HEK293 (cell line): ENCODE data around the gene DPCD.

Source experiments
- KLF8 ChIP-seq: fragments of 450-650 bp; formaldehyde crosslinking; IDR thresholded peaks from 2 replicates; pipeline ENCODE4 v1.5.1; 2016; ENCODE audit warnings: missing biosample characterization, missing genetic modification characterization
- ZBTB7A ChIP-seq: fragments of 450-650 bp; formaldehyde crosslinking; IDR thresholded peaks from 2 replicates; pipeline ENCODE4 v1.5.1; 2016; ENCODE audit warnings: low read depth, missing biosample characterization, missing genetic modification characterization
- ZNF140 ChIP-seq: fragments of 450-650 bp; formaldehyde crosslinking; IDR thresholded peaks from 2 replicates; pipeline ENCODE4 v1.5.1; 2016; ENCODE audit warnings: missing biosample characterization, missing genetic modification characterization
- ZNF155 ChIP-seq: fragments of 450-650 bp; formaldehyde crosslinking; IDR thresholded peaks from 2 replicates; pipeline ENCODE4 v1.5.1; 2016; ENCODE audit warnings: missing biosample characterization, missing genetic modification characterization
- ZNF157 ChIP-seq: fragments of 450-650 bp; formaldehyde crosslinking; IDR thresholded peaks from 2 replicates; pipeline ENCODE4 v1.5.1; 2016; ENCODE audit warnings: missing biosample characterization, missing genetic modification characterization
- ZNF184 ChIP-seq: fragments of 450-650 bp; IDR thresholded peaks from 2 replicates; pipeline ENCODE4 v1.5.1; 2018; ENCODE audit warnings: missing biosample characterization, mild to moderate bottlenecking, missing genetic modification characterization
- ZNF239 ChIP-seq: fragments of 450-650 bp; formaldehyde crosslinking; IDR thresholded peaks from 2 replicates; pipeline ENCODE4 v1.5.1; 2016; ENCODE audit warnings: missing biosample characterization, missing genetic modification characterization
- ZNF248 ChIP-seq: fragments of 450-650 bp; formaldehyde crosslinking; IDR thresholded peaks from 2 replicates; pipeline ENCODE4 v1.5.1; 2017; ENCODE audit warnings: missing biosample characterization, missing genetic modification characterization
- ZNF274 ChIP-seq, 2 experiments: fragments of 200-500 bp in 1 of 2; fragments of 450-650 bp in 1 of 2; sonication (Bioruptor generic) in 1 of 2; formaldehyde crosslinking in 1 of 2; IDR thresholded peaks; 2 replicates each; pipeline versions ENCODE4 v1.5.1 to v1.6.1; 2014 to 2016; ENCODE audit warnings: borderline replicate concordance in 1 of 2, inconsistent platforms in 1 of 2, low read length in 1 of 2, missing biosample characterization in 1 of 2, missing genetic modification characterization in 1 of 2
- ZNF292 ChIP-seq: fragments of 450-650 bp; formaldehyde crosslinking; IDR thresholded peaks from 2 replicates; pipeline ENCODE4 v1.5.1; 2016; ENCODE audit warnings: low read depth, missing biosample characterization, missing genetic modification characterization, borderline replicate concordance
- ZNF394 ChIP-seq: fragments of 450-650 bp; formaldehyde crosslinking; IDR thresholded peaks from 2 replicates; pipeline ENCODE4 v1.5.1; 2016; ENCODE audit warnings: missing biosample characterization, missing genetic modification characterization, mild to moderate bottlenecking, moderate library complexity, borderline replicate concordance
- ZNF501 ChIP-seq: fragments of 450-650 bp; formaldehyde crosslinking; IDR thresholded peaks from 2 replicates; pipeline ENCODE4 v1.5.1; 2016; ENCODE audit warnings: missing biosample characterization, missing genetic modification characterization
- ZNF549 ChIP-seq: fragments of 450-650 bp; IDR thresholded peaks from 2 replicates; pipeline ENCODE4 v1.5.1; 2018; ENCODE audit warnings: missing biosample characterization, missing genetic modification characterization, mild to moderate bottlenecking, inconsistent platforms, moderate library complexity
- ZNF571 ChIP-seq: fragments of 450-650 bp; formaldehyde crosslinking; IDR thresholded peaks from 2 replicates; pipeline ENCODE4 v1.5.0; 2017; ENCODE audit warnings: missing biosample characterization, missing genetic modification characterization
- ZNF596 ChIP-seq: fragments of 450-650 bp; IDR thresholded peaks from 2 replicates; pipeline ENCODE4 v1.5.0; 2018; ENCODE audit warnings: missing biosample characterization, mild to moderate bottlenecking, missing genetic modification characterization, moderate library complexity
- ZNF610 ChIP-seq: fragments of 450-650 bp; formaldehyde crosslinking; IDR thresholded peaks from 2 replicates; pipeline ENCODE4 v1.5.1; 2016; ENCODE audit warnings: missing biosample characterization, missing genetic modification characterization, borderline replicate concordance
- ZNF658 ChIP-seq: fragments of 450-650 bp; formaldehyde crosslinking; IDR thresholded peaks from 2 replicates; pipeline ENCODE4; 2016; ENCODE audit warnings: missing biosample characterization, missing genetic modification characterization
- ZNF768 ChIP-seq: fragments of 450-650 bp; formaldehyde crosslinking; IDR thresholded peaks from 2 replicates; pipeline ENCODE4 v1.5.1; 2018; ENCODE audit warnings: missing biosample characterization, mild to moderate bottlenecking, missing genetic modification characterization
- ZNF777 ChIP-seq: fragments of 450-650 bp; formaldehyde crosslinking; IDR thresholded peaks from 2 replicates; pipeline ENCODE4 v1.5.1; 2017; ENCODE audit warnings: missing biosample characterization, missing genetic modification characterization, borderline replicate concordance
- ZNF791 ChIP-seq: fragments of 450-650 bp; formaldehyde crosslinking; IDR thresholded peaks from 2 replicates; pipeline ENCODE4 v1.5.1; 2016; ENCODE audit warnings: missing biosample characterization, missing genetic modification characterization
- ZNF792 ChIP-seq: fragments of 450-650 bp; formaldehyde crosslinking; IDR thresholded peaks from 2 replicates; pipeline ENCODE4 v1.5.1; 2016; ENCODE audit warnings: missing biosample characterization, missing genetic modification characterization
- TF ChIP-seq, protein P1 (sequence below): fragments of 450-650 bp; formaldehyde crosslinking; IDR thresholded peaks from 2 replicates; pipeline ENCODE4 v1.5.1; 2016; ENCODE audit warnings: missing biosample characterization, missing genetic modification characterization
- TF ChIP-seq, protein P2 (sequence below): IDR thresholded peaks from 2 replicates; pipeline ENCODE4 v1.6.1; 2011; ENCODE audit warnings: mild to moderate bottlenecking, low read depth, low read length, borderline replicate concordance
- TF ChIP-seq, protein P3 (sequence below): fragments of 450-650 bp; IDR thresholded peaks from 2 replicates; pipeline ENCODE4 v1.5.1; 2018; ENCODE audit warnings: missing biosample characterization, missing genetic modification characterization
- TF ChIP-seq, protein P4 (sequence below): fragments of 450-650 bp; IDR thresholded peaks from 2 replicates; pipeline ENCODE4 v1.5.1; 2018; ENCODE audit warnings: missing biosample characterization, mild to moderate bottlenecking, missing genetic modification characterization
- TF ChIP-seq, protein P5 (sequence below): fragments of 450-650 bp; formaldehyde crosslinking; IDR thresholded peaks from 2 replicates; pipeline ENCODE4 v1.5.1; 2016; ENCODE audit warnings: missing biosample characterization, missing genetic modification characterization
- TF ChIP-seq, protein P6 (sequence below): fragments of 450-650 bp; formaldehyde crosslinking; conservative IDR thresholded peaks from 2 replicates; pipeline ENCODE4 v1.5.1; 2016; ENCODE audit warnings: low read depth, missing biosample characterization, missing genetic modification characterization
- TF ChIP-seq, protein P7 (sequence below): fragments of 450-650 bp; formaldehyde crosslinking; IDR thresholded peaks from 2 replicates; pipeline ENCODE4 v1.5.1; 2016; ENCODE audit warnings: missing biosample characterization, missing genetic modification characterization

The DPCD gene

DNA sequence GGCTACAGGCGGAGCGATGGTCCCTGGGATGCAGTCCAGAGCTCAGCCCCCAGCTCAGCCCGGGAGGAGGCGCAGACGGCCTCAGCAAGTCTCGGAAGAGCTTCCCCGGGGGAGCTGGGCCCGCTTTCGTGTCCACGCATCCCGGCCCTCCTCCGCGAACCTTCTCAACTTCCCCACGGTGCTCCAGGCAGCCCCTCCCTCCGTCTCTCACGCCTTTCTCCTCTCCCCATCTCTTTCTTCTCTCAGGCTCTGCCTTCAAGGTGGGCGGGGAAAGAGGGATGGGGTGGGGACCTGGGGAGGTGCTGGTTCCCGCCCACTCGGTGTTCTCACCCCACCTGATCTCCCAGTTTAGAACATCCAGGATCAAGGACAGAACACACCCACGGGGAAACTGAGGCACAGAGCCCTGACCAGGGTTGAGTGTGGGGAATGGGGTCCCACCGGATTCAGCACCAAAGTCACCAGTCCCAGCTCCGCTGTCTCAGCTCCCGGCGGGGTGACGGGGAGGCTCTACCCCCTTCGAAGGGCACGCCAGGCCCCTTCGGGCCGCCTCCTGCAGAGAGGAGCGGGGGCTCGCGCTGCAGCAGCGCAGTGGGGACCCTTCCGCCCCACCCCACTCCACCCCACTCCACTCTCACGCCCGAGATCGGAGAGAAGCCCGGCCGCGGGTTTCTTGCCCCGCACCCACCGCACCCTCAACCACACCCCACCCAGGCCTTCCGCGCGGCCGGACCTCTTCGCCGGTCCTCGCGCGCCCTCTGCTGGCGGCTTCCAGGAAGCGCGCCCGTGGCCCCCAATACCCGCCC lies 18.3 kb upstream of the DPCD start (continued):
- TF ChIP-seq, protein P1, sequence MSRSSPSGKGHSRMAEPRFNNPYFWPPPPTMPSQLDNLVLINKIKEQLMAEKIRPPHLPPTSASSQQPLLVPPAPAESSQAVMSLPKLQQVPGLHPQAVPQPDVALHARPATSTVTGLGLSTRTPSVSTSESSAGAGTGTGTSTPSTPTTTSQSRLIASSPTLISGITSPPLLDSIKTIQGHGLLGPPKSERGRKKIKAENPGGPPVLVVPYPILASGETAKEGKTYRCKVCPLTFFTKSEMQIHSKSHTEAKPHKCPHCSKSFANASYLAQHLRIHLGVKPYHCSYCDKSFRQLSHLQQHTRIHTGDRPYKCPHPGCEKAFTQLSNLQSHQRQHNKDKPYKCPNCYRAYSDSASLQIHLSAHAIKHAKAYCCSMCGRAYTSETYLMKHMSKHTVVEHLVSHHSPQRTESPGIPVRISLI (tag by site-specific recombination) = no peak
- TF ChIP-seq ZNF239 (tag by site-specific recombination) = no peak
- no peak for TF ChIP-seq ZNF184
- TF ChIP-seq ZNF157 (tag by site-specific recombination) = no peak
- TF ChIP-seq ZNF274 (IDR thresholded peaks at IDR 0.05; ENCODE audit: low read length) = no peak
- no peak for TF ChIP-seq ZNF274 (tag by site-specific recombination; IDR thresholded peaks at IDR 0.05; ENCODE audit: borderline replicate concordance)
- peak; percentile 98 for TF ChIP-seq KLF8
- no peak for TF ChIP-seq ZNF792 (tag by site-specific recombination)
- TF ChIP-seq, protein P2, sequence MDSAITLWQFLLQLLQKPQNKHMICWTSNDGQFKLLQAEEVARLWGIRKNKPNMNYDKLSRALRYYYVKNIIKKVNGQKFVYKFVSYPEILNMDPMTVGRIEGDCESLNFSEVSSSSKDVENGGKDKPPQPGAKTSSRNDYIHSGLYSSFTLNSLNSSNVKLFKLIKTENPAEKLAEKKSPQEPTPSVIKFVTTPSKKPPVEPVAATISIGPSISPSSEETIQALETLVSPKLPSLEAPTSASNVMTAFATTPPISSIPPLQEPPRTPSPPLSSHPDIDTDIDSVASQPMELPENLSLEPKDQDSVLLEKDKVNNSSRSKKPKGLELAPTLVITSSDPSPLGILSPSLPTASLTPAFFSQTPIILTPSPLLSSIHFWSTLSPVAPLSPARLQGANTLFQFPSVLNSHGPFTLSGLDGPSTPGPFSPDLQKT = no peak
- TF ChIP-seq ZNF658 (tag by site-specific recombination) = no peak
- no peak for TF ChIP-seq ZNF549 (tag by site-specific recombination)
- TF ChIP-seq ZNF777 = peak; percentile 53; the same call in 1 of the 2 replicates
- peak; percentile 41; the same call in 1 of the 2 replicates for TF ChIP-seq ZNF394 (tag by site-specific recombination)
- TF ChIP-seq ZNF248 (tag by site-specific recombination) = no peak
- TF ChIP-seq ZNF501 = peak; percentile 70
- no peak for TF ChIP-seq ZNF155
- TF ChIP-seq, protein P3, sequence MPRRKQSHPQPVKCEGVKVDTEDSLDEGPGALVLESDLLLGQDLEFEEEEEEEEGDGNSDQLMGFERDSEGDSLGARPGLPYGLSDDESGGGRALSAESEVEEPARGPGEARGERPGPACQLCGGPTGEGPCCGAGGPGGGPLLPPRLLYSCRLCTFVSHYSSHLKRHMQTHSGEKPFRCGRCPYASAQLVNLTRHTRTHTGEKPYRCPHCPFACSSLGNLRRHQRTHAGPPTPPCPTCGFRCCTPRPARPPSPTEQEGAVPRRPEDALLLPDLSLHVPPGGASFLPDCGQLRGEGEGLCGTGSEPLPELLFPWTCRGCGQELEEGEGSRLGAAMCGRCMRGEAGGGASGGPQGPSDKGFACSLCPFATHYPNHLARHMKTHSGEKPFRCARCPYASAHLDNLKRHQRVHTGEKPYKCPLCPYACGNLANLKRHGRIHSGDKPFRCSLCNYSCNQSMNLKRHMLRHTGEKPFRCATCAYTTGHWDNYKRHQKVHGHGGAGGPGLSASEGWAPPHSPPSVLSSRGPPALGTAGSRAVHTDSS (tag by site-specific recombination) = no peak
- TF ChIP-seq ZNF596 (tag by site-specific recombination) = no peak
- TF ChIP-seq ZNF292 (tag by site-specific recombination) = no peak
- TF ChIP-seq ZBTB7A (tag by site-specific recombination) = peak; percentile 81
- no peak for TF ChIP-seq ZNF140 (tag by site-specific recombination)
- TF ChIP-seq ZNF610 (tag by site-specific recombination) = peak; percentile 47; the same call in 1 of the 2 replicates
- TF ChIP-seq, protein P4, sequence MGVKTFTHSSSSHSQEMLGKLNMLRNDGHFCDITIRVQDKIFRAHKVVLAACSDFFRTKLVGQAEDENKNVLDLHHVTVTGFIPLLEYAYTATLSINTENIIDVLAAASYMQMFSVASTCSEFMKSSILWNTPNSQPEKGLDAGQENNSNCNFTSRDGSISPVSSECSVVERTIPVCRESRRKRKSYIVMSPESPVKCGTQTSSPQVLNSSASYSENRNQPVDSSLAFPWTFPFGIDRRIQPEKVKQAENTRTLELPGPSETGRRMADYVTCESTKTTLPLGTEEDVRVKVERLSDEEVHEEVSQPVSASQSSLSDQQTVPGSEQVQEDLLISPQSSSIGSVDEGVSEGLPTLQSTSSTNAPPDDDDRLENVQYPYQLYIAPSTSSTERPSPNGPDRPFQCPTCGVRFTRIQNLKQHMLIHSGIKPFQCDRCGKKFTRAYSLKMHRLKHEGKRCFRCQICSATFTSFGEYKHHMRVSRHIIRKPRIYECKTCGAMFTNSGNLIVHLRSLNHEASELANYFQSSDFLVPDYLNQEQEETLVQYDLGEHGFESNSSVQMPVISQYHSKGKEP = no peak
- TF ChIP-seq ZNF571 (tag by site-specific recombination) = no peak
- no peak for TF ChIP-seq ZNF768 (tag by site-specific recombination)
- TF ChIP-seq ZNF791 (tag by site-specific recombination) = no peak
- TF ChIP-seq, protein P5, sequence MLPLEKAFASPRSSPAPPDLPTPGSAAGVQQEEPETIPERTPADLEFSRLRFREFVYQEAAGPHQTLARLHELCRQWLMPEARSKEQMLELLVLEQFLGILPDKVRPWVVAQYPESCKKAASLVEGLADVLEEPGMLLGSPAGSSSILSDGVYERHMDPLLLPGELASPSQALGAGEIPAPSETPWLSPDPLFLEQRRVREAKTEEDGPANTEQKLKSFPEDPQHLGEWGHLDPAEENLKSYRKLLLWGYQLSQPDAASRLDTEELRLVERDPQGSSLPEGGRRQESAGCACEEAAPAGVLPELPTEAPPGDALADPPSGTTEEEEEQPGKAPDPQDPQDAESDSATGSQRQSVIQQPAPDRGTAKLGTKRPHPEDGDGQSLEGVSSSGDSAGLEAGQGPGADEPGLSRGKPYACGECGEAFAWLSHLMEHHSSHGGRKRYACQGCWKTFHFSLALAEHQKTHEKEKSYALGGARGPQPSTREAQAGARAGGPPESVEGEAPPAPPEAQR (tag by site-specific recombination) = no peak
- TF ChIP-seq, protein P6, sequence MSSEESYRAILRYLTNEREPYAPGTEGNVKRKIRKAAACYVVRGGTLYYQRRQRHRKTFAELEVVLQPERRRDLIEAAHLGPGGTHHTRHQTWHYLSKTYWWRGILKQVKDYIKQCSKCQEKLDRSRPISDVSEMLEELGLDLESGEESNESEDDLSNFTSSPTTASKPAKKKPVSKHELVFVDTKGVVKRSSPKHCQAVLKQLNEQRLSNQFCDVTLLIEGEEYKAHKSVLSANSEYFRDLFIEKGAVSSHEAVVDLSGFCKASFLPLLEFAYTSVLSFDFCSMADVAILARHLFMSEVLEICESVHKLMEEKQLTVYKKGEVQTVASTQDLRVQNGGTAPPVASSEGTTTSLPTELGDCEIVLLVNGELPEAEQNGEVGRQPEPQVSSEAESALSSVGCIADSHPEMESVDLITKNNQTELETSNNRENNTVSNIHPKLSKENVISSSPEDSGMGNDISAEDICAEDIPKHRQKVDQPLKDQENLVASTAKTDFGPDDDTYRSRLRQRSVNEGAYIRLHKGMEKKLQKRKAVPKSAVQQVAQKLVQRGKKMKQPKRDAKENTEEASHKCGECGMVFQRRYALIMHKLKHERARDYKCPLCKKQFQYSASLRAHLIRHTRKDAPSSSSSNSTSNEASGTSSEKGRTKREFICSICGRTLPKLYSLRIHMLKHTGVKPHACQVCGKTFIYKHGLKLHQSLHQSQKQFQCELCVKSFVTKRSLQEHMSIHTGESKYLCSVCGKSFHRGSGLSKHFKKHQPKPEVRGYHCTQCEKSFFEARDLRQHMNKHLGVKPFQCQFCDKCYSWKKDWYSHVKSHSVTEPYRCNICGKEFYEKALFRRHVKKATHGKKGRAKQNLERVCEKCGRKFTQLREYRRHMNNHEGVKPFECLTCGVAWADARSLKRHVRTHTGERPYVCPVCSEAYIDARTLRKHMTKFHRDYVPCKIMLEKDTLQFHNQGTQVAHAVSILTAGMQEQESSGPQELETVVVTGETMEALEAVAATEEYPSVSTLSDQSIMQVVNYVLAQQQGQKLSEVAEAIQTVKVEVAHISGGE (tag by site-specific recombination) = no peak
- TF ChIP-seq, protein P7, sequence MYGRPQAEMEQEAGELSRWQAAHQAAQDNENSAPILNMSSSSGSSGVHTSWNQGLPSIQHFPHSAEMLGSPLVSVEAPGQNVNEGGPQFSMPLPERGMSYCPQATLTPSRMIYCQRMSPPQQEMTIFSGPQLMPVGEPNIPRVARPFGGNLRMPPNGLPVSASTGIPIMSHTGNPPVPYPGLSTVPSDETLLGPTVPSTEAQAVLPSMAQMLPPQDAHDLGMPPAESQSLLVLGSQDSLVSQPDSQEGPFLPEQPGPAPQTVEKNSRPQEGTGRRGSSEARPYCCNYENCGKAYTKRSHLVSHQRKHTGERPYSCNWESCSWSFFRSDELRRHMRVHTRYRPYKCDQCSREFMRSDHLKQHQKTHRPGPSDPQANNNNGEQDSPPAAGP = peak; percentile 72
